SH-SY5Y (cell line): Measurements from ENCODE around the gene PPM1H.

Experiments
- GATA2 ChIP-seq: IDR thresholded peaks from 2 replicates; pipeline ENCODE4 v1.6.1; 2011; ENCODE audit warnings: mild to moderate bottlenecking, low read depth, low read length
- GATA3 ChIP-seq: IDR thresholded peaks from 2 replicates; pipeline ENCODE4 v1.6.1; 2011; ENCODE audit warnings: low read depth, mild to moderate bottlenecking, low read length, moderate library complexity

PPM1H gene

DNA sequence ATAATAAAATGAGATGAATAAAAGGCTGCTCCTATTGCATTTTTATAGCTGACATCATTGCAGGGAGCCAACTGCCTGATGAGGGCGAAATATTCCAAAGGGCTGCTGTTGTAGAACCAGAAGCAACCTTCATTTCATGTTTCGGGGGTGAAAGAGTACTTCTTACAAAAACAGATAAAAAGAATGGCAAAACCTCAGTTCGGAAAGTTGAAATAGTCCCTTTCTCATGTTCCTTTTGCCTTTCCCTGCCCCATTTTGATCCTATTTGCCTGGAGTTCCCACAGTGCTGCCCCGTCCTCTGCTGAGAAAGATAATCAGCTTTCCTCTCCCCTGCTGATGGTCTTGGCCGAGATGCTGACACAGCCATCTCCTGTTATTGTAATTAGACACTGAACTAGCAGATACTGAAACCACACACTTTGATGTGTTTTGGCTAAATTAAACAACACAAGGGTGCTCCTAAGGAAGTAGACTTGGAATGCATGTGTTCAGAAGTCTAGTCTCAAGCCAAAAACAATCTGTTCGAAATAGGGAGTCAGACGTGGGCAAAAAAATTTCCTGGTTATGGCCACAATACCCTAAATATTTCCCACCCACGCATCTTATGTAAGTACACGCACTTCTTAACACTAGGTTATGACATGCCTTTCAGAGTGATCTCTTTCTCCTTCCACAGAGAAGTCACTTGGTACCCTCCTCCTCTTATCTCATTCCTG lies 117.2 kb downstream of the PPM1H start:
- TF ChIP-seq GATA2 (no peak), GATA3 (no peak)

- TF ChIP-seq GATA2, result no peak
- no peak for TF ChIP-seq GATA3
Measured at GRCh38 chr12:62814243-62814642, 120.7 kb downstream of the PPM1H start.

DNA sequence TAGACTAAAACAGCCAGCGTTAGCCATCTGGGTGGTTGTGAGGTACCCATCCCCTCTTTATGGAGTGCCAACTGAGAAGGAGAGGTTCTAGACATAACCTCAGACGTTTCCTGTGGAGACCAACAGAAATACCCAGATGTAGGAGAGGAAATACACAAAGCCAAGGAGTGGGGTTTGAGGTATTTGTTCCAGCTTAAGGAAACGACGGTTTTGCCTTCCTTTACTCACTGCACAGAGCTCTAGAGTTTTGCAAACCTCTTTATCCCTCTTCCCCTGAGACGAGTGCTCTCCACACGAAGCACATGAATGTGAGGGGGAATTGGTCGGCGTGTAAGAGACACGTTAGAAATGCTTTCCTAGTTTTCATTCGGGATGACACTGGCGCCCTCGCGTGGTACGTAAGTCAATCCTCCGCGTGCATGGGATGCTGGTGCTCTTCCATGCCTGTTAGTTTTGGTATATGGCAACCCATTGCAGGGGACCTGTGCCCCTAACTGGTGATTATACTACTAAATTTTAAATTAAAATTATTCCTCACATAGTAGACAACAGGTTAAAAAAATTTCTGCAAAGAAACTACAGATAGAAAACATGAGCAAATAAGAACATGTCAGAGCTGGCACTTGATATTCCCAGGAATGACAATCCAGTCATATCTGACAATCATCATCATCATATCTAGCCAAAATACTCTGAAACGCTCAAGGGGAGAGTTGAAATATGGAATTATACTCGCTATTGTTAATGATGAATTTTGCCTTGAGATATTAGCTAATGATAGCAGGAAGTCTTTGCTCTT lies 121.7 kb downstream of the PPM1H start:
- TF ChIP-seq GATA2, result no peak
- no peak for TF ChIP-seq GATA3

- TF ChIP-seq GATA3 (no peak), GATA2 (no peak)
Measured at GRCh38 chr12:62808166-62808879, 126.6 kb downstream of the PPM1H start.

GRCh38 chr12:62806893-62807292 lies 128.1 kb downstream of the PPM1H start:
- TF ChIP-seq GATA3, result no peak
- no peak for TF ChIP-seq GATA2

DNA sequence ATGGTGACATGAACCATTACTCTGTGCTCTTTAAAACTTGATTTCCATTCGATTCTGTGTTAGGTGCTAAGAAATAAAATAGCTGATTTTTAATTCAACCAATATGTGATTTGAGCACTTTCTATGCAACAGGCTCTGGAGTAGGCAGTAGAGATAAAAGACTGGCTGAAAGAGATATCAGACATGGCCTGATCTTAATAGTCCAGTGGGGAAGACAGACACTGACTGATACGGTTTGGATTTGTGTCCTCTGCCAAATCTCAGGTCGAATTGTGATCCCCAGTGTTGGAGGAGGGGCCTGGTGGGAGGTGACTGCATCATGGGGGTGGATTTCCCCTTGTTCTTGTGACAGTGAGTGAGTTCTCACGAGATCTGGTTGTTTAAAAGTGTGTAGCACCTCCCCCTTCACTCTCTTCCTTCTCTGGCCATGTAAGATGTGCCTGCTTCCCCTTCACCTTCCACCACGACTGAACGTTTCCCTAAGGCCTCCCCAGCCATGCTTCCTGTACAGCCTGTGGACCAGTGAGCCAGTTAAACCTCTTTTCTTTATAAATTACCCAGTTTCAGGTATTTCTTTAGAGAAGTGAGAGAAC lies 128.6 kb downstream of the PPM1H start:
- TF ChIP-seq GATA3, result no peak
- no peak for TF ChIP-seq GATA2

DNA sequence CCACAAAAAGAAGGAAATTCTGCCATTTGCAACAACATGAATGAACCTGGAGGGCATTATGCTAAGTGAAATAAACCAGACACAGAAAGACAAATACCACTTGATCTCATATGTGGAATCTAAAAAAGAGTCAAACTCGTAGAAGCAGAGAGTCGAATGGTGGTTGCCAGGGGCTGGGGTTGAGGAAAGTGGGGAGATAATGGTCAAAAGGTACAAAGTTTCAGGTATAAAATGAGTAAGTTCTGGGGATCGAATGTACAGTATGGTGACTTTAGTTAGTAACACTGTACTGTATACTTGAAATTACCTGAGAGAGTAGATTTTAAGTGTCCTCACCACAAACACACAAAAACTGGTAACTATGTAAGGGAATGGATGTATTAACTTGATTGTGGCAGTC lies 129.4 kb downstream of the PPM1H start:
- TF ChIP-seq GATA3 (no peak), GATA2 (no peak)

- no peak for TF ChIP-seq GATA2
- TF ChIP-seq GATA3, result no peak
Measured at GRCh38 chr12:62803756-62804155, 131.2 kb downstream of the PPM1H start.

DNA sequence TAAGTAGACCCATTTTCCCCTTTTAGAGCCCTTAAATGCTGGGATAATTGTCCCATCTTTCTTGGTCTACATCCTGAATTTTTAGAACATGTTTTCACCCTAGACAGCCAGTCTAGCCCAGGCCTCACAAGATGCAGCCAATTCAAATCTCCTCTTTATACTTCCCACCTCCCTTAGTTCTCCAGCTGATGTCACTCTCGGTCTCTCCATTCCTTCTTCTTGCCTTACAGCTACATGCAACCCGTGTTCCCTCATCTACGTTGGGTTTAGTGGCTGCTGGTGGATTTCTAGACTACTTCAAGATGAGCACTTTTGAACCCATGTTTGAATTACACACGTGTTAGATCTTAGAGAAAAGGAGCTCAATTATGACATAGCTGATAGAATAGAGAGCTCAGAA lies 132.0 kb downstream of the PPM1H start:
- no peak for TF ChIP-seq GATA3

- TF ChIP-seq GATA3 (no peak), GATA2 (no peak)
Measured at GRCh38 chr12:62802321-62802720, 132.6 kb downstream of the PPM1H start.

GRCh38 chr12:62801796-62802195 lies 133.2 kb downstream of the PPM1H start:
- TF ChIP-seq GATA2 (no peak), GATA3 (no peak)

DNA sequence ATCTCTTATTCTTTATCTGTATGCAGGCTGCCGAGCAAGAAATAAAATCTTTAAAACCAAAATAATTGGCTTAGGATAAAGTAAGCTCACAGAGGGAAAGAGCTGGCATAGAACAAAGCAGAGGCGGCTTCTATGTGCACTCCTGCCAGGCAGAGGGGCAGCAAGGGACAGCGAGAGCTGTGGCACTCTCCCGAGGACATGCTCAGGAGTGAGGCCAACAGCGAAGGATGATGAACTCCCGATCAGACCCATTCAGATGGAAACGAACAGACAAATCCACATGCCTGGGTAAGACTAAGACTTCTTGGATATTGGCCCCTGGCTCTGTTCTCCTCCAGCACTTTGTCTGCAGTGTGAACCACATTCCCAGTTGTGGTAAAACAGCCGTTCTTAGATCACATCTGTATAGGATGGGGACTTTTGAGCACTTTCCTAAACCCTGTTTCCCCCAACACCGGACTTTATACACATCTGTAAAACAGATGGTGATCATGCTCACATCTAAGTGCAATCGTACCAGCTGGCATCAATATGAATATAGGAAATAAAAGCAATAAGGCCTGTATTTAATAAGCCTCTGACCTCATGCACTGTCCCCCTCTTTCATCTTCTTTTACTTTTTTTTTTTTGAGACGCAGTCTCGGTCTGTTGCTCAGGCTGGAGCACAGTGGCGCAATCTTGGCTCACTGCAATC lies 134.1 kb downstream of the PPM1H start:
- TF ChIP-seq GATA2 (no peak), GATA3 (no peak)

DNA sequence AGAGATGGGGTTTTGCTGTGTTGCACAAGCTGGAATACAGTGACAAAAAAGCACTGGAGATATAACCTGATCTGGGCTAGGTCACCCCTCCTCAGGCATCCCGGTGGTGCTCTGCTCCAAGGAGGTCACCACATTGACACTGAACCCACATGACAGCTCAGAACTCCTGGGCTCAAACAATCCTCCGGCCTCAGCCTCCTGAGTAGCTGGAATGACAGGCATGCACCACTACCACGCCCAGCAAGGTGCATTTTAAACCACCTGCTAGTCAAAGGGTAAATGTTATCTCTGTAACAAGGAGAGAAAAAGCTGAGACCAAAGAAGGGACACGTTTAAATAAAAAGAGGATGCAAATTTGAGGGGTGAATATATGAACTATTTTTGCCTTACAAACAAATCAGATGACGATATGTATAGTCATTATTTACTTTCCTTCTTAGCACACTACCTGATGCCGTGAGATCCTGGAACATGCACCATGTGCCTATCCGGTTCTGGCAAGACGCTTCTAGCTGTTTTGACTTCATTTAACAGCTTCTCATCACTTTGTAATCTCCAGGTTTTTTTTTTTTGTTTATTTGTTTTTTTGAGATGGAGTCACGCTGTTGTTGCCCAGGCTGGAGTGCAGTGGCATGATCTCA lies 135.1 kb downstream of the PPM1H start:
- TF ChIP-seq GATA3, result no peak
- TF ChIP-seq GATA2, result no peak

GRCh38 chr12:62799126-62799736 lies 135.7 kb downstream of the PPM1H start:
- TF ChIP-seq GATA3 (no peak), GATA2 (no peak)
